HUES48 (cell line): Measurements from ENCODE around the gene COL16A1.

Experiments
- H3K27ac ChIP-seq: one replicate; pipeline ENCODE4 v1.7.0; 2013; ENCODE audit warnings: low read depth, low read length, inconsistent platforms
- H3K27me3 ChIP-seq: 2 replicates; pipeline ENCODE4 v1.6.1; 2013; ENCODE audit warnings: mild to moderate bottlenecking, low read length; ENCODE audit not compliant: control insufficient read depth, insufficient read depth
- H3K36me3 ChIP-seq: 2 replicates; pipeline ENCODE4 v1.6.1; 2013; ENCODE audit warnings: low read length; ENCODE audit not compliant: control insufficient read depth, insufficient read depth
- H3K4me1 ChIP-seq: 2 replicates; pipeline ENCODE4 v1.6.1; 2013; ENCODE audit warnings: mild to moderate bottlenecking, low read length; ENCODE audit not compliant: control insufficient read depth, insufficient read depth
- H3K4me3 ChIP-seq: 2 replicates; pipeline ENCODE4 v1.5.1; 2013; ENCODE audit warnings: mild to moderate bottlenecking, low read depth, low read length
- H3K9ac ChIP-seq: 2 replicates; pipeline ENCODE4 v1.6.1; 2013; ENCODE audit warnings: mild to moderate bottlenecking, low read depth, low read length, moderate library complexity
- H3K9me3 ChIP-seq: 2 replicates; pipeline ENCODE4 v1.6.1; 2013; ENCODE audit warnings: low read length; ENCODE audit not compliant: control insufficient read depth, insufficient read depth

COL16A1 gene

DNA sequence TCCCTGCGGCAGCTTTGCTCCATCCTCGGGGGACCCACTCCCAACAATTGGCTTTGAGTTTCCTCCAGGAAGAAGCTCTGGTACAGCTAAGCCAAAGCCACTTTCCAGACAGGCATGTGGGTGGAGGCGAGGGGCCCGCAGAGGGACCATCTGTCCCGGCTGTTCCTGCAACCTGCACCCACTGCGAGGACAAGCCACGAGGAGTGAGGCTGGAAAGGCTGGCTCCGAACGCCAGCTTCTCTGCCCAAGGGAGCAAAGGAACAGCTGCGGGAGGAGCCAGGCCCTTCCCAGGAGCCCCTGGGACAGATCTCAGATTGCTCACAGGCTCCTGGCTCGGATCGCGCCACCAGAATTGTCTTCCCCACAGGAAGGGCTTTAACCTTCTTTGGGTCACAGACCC, 30.8 kb downstream of the COL16A1 start:
- no peak overlapping the region for H3K9ac ChIP-seq

DNA sequence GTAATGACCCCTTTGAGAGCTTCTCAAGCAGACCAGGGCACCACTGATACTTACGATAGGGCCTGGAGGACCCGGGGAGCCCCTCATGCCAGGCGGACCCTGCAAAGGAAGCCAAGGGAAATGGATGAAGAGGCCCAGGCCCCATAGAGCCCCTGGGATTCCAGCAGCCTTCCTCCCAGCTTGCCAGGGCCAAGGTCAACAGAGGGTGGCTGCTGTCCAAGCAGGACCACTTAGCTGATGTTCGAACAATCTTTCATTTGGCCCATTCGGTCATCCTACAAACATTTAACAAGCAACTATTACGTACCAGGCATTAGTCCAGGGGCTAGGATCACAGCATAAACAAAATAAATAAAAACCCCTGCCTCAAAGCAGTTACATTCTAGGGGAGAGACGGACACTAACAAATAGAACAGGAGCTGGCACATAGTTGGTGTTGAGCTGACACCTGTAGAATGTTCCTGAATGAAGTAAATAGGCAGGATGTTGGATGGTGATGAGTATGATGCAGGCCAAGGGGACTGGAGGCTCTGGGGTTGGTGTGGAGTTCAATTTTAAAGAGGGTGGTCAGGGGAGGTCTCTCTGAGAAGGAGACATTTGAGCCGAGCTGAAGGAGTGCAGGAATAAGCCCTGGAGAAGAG, 32.1 kb downstream of the COL16A1 start:
- no peaks in the 10 kb centered on the region for H3K9me3 ChIP-seq
- no peak overlapping the region for H3K9ac ChIP-seq
- H3K4me1 ChIP-seq: peaks cover 24% of the 10 kb centered on the region
- no peak overlapping the region for H3K27ac ChIP-seq
- no peaks in the 10 kb centered on the region for H3K27me3 ChIP-seq
- no peak overlapping the region for H3K4me3 ChIP-seq
- H3K36me3 ChIP-seq: no peaks in the 10 kb centered on the region

More for the DNA sequence above, 30.8 kb downstream of the COL16A1 start:
- H3K36me3 ChIP-seq: no peaks in the 10 kb centered on the region
- no peak overlapping the region for H3K27ac ChIP-seq
- H3K9me3 ChIP-seq: no peaks in the 10 kb centered on the region
- no peaks in the 10 kb centered on the region for H3K27me3 ChIP-seq
- H3K4me3 ChIP-seq: no peak overlapping the region
- H3K4me1 ChIP-seq: peaks cover 23% of the 10 kb centered on the region

DNA sequence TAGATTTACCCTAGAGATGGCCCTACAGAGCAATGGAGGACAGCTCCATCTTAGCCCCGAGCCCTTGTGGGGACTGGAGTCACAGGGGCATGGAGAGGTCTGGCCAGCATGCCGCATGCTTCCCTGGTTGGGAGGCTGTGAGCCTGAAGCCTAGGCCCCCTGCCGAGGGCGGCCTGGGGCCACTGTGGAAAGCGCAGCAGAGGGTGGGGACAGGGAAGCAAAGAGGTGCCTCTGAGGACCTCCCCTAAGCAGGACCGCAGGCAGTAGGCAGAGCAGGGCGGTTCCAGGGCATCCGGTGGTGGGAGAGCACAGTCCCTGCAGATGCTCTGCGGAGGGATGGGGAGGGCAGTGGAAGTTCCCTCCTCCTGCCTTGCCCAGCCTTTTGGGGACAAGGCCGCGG, 32.7 kb downstream of the COL16A1 start:
- H3K9me3 ChIP-seq: no peaks in the 10 kb centered on the region
- no peaks in the 10 kb centered on the region for H3K36me3 ChIP-seq
- H3K4me3 ChIP-seq: no peak overlapping the region
- H3K9ac ChIP-seq: no peak overlapping the region
- peaks cover 29% of the 10 kb centered on the region for H3K4me1 ChIP-seq
- no peak overlapping the region for H3K27ac ChIP-seq
- no peaks in the 10 kb centered on the region for H3K27me3 ChIP-seq

DNA sequence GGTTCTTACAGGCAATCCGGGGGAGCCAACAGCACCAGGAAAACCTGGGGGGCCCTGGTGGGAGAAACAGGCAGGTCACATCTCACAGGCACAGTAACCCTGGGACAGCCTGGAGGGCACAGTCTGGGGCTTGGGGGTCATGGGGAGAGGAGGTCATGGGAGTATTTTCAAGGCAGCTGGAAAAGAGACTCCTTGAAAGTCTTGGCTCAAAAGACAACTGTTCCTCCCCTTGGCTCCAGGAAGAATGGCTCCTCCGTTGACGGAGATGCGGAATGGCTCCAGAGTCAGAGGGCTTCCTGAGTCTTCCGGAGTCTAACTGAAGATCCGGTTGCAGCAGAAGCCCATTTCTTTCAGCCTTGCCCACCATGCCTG, 33.2 kb downstream of the COL16A1 start:
- Histone ChIP-seq H3K27me3 (no peaks in the 10 kb centered on the region), H3K9me3 (no peaks in the 10 kb centered on the region), H3K4me3 (no peak overlapping the region), H3K4me1 (peaks cover 30% of the 10 kb centered on the region), H3K9ac (no peak overlapping the region), H3K36me3 (no peaks in the 10 kb centered on the region), H3K27ac (no peak overlapping the region)

DNA sequence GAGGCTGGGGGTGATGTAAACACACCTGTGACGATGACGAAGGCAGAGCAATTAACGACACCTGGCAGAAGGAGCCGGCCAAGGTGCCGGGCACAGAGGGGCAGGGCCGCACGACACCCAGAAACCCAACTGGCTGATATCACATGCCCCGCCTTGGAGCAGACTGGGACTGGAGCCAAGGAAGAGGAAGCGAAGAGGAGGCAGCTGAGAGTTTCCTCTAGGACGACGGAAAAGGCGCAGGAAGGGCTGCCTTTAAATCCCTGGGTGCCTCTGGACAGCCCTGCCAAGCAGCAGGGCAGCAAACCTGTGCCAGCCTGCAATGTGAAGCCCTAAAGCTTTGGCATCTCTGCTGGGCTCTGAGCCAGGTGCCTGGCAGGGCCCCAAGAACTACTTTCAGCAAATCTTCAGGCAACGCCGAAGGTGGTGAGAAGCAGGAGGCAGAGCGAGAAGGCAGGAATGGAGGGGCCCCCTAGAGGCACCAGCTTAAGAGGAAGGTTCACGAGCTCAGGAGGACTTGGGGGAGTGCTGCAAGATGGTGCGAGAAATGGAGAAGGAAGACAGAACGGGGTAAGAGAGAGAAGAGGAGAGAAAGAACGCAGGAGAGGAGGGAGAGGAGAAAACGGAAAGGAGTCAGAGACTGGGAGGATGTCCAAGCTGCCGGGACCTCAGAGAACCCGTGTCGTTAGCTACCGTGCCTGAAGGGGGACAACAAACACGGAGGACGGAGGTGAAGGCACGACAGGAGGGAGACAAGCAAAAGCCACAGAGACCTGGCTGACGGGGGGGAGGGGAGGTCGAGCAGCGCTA, 33.8 kb downstream of the COL16A1 start:
- peaks cover 28% of the 10 kb centered on the region for H3K4me1 ChIP-seq
- H3K9ac ChIP-seq: no peak overlapping the region
- H3K4me3 ChIP-seq: no peak overlapping the region
- H3K27me3 ChIP-seq: no peaks in the 10 kb centered on the region
- no peaks in the 10 kb centered on the region for H3K36me3 ChIP-seq
- no peaks in the 10 kb centered on the region for H3K9me3 ChIP-seq
- H3K27ac ChIP-seq: no peak overlapping the region

- no peaks in the 10 kb centered on the region for H3K36me3 ChIP-seq
- no peak overlapping the region for H3K4me3 ChIP-seq
- H3K27me3 ChIP-seq: no peaks in the 10 kb centered on the region
- no peak overlapping the region for H3K27ac ChIP-seq
- peaks cover 24% of the 10 kb centered on the region for H3K4me1 ChIP-seq
- no peak overlapping the region for H3K9ac ChIP-seq
- H3K9me3 ChIP-seq: no peaks in the 10 kb centered on the region
Measured at GRCh38 chr1:31669433-31669785, 34.4 kb downstream of the COL16A1 start.

DNA sequence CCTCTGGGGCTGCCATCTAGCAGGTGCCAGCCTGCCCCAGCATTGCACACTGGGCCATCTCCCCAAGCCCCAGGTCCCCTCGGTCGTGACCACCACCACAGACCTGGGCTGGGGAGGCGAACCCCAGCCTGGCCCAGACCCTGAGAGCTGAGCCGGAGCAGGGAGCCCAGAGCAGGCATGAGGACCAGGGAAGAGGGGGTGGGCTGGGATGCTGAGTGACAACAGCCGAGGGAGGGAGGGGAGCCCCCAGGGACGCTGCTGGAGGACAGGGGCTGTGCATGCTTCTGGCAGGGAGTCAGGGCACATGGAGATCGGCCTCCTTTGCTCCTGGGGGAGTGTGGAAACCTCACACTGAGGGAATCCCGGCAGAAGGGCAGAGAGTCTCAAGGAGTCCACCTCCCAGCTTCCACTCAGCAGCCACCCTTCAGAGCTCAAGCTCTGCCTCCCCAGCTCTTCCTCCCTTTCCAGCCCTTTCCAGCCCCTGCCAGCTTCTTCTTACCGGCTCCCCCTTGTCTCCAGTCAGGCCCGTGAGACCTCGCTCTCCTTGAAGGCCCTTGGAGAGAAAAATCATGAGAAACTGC, 35.4 kb downstream of the COL16A1 start:
- H3K9ac ChIP-seq: no peak overlapping the region
- H3K27ac ChIP-seq: no peak overlapping the region
- H3K36me3 ChIP-seq: no peaks in the 10 kb centered on the region
- no peaks in the 10 kb centered on the region for H3K27me3 ChIP-seq
- H3K4me3 ChIP-seq: no peak overlapping the region
- H3K4me1 ChIP-seq: peaks cover 24% of the 10 kb centered on the region
- no peaks in the 10 kb centered on the region for H3K9me3 ChIP-seq

- Histone ChIP-seq H3K9ac (no peak overlapping the region), H3K4me3 (no peak overlapping the region), H3K4me1 (peaks cover 24% of the 10 kb centered on the region), H3K9me3 (no peaks in the 10 kb centered on the region), H3K27me3 (no peaks in the 10 kb centered on the region), H3K36me3 (no peaks in the 10 kb centered on the region), H3K27ac (no peak overlapping the region)
Measured at GRCh38 chr1:31667065-31667785, 36.6 kb downstream of the COL16A1 start.

- Histone ChIP-seq H3K4me3 (no peak overlapping the region), H3K9ac (no peak overlapping the region), H3K27ac (no peak overlapping the region), H3K4me1 (peaks cover 24% of the 10 kb centered on the region), H3K9me3 (no peaks in the 10 kb centered on the region), H3K36me3 (no peaks in the 10 kb centered on the region), H3K27me3 (no peaks in the 10 kb centered on the region)
Measured at GRCh38 chr1:31666263-31666963, 37.4 kb downstream of the COL16A1 start.

DNA sequence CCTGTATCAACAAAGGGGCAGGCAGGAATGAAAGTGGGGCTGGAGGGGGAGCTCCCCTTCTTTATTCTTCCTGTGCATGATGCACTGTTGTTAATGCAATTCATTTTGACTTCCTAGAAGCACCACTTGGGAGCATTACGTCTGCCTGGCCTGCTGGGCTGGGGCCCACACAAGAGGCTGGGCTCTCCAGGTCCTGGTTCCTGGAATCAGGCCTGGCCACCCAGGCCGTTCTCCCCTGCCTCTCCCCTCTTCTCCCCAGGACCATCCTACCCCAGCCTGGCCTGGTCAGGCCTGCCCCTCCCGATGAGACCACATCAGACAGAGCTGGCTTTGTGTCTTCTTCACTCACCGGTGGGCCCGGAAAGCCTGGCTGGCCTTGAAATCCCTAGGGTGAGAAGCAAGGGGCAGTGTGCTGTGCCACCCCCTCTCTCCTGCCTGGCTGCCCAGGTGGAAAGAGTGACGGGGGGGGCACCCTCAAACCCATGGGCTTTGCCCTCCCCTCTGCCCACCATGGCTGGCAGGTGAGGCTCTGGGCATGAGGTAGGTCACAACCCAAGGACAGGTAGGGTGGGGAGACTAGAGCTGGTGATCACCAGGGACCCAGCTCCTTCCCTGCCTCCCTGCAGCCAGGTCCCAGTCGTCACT, 38.5 kb downstream of the COL16A1 start:
- H3K27me3 ChIP-seq: no peaks in the 10 kb centered on the region
- H3K9ac ChIP-seq: no peak overlapping the region
- H3K4me3 ChIP-seq: no peak overlapping the region
- no peaks in the 10 kb centered on the region for H3K9me3 ChIP-seq
- no peak overlapping the region for H3K27ac ChIP-seq
- H3K4me1 ChIP-seq: peaks cover 19% of the 10 kb centered on the region
- no peaks in the 10 kb centered on the region for H3K36me3 ChIP-seq
